GM18508 (cell line): ENCODE results near the gene PLTP.
"Not testable (repeated sequence)": the region's sequence is repeated elsewhere in the genome, so short reads cannot be mapped to it uniquely, and the experiment has no call there.

Experiments
- ATAC-seq: cut with Tn5 transposase; IDR thresholded peaks from one replicate; pipeline ENCODE4 v1.9.1; 2021; ENCODE audit warnings: moderate number of reproducible peaks; ENCODE audit not compliant: insufficient read depth, unreplicated experiment

The PLTP gene

GRCh38 chr20:45944965-45945677, 33.2 kb upstream of the PLTP start:
- ATAC-seq: no peak

GRCh38 chr20:45944151-45944964, 32.4 kb upstream of the PLTP start:
- ATAC-seq: no peak

- ATAC-seq: no peak
These were observed 31.7 kb upstream of the PLTP start for GRCh38 chr20:45943613-45944012.

- ATAC-seq: no peak
These were observed 28.5 kb upstream of the PLTP start for GRCh38 chr20:45940469-45940868.

GRCh38 chr20:45940053-45940452, 28.1 kb upstream of the PLTP start:
- no peak for ATAC-seq

GRCh38 chr20:45938727-45939438, 26.9 kb upstream of the PLTP start:
- ATAC-seq: no peak

- no peak for ATAC-seq
These were observed 25.8 kb upstream of the PLTP start for GRCh38 chr20:45937765-45938164.

GRCh38 chr20:45935416-45936046, 23.6 kb upstream of the PLTP start:
- no peak for ATAC-seq

- ATAC-seq: no peak
These were observed 22.8 kb upstream of the PLTP start, which contains the start of gene PCIF1 for GRCh38 chr20:45934586-45935415. PCIF1 (plus strand) TSS chr20:45934683; CDS start chr20:45939000, 4,317 bp downstream.

- ATAC-seq: no peak
These were observed 22.2 kb upstream of the PLTP start for GRCh38 chr20:45934046-45934585.

GRCh38 chr20:45933266-45934045, 21.5 kb upstream of the PLTP start:
- no peak for ATAC-seq

GRCh38 chr20:45931680-45932079, 19.7 kb upstream of the PLTP start:
- ATAC-seq: not testable (repeated sequence)

GRCh38 chr20:45927071-45927878, 15.3 kb upstream of the PLTP start:
- ATAC-seq: no peak

- ATAC-seq: no peak
These were observed 14.7 kb upstream of the PLTP start for GRCh38 chr20:45926731-45927070.

GRCh38 chr20:45925821-45926506, 14.0 kb upstream of the PLTP start:
- ATAC-seq: no peak

- ATAC-seq: no peak
These were observed 12.7 kb upstream of the PLTP start for GRCh38 chr20:45924391-45925261.
